ENCODE measurements around the gene MITD1.
"Not testable (repeated sequence)": the region's sequence is repeated elsewhere in the genome, so short reads cannot be mapped to it uniquely, and the experiment has no call there.

The MITD1 gene

DNA sequence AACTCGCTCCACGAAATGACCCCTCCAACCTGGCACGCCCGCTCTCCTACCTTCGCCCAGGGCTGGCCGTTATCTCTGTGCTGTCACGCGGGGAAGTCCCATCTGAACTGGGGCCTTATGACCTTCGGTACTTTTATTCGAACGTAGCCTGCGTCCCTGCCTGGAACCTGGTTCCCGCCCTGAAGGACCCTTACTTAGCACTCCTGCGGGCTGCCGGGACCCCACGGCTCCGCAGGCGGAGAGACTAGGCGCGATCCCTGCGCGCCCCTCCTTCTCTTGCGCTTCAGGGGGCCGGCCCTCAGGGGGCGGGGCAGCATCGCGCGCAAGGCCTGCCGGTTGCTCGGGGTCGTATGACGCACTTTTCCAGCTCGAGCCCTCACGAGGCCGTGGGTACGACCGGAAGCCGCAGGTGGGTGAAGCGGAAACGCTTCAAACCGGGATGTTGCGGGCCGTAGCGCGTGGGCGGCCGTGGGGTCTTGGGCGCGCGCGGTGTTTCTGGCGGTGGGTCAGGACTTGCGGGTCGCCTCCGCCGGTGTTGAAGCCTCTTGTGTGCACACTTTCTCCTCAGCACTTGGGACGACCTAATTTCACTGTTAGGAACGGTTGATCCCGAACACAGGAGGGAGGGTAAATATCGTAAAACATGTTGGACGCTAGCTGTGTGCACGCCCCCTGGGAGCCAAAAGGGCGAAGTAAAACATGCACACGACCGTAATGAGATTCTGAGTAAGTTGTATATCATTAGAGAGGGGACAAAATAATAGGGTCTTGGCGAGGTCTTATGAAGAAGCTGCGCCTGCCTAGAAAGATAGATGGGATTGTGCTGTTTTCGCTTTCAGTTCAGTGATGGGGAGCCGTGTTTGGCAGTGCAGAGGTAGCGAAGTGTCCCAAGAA, 26.0 kb downstream of the MITD1 start, which contains the start of the genes LIPT1 and TSGA10:
Gene LIPT1 (plus strand): TSS at position 325 of the 894 bp plus-strand sequence. CDS start 6,991 bp downstream, outside the sequence.
Gene TSGA10 (minus strand): TSS at position 300 of the 894 bp plus-strand sequence. CDS start 45,503 bp downstream, outside the sequence.
- peak; percentile 91 for DNase-seq

DNA sequence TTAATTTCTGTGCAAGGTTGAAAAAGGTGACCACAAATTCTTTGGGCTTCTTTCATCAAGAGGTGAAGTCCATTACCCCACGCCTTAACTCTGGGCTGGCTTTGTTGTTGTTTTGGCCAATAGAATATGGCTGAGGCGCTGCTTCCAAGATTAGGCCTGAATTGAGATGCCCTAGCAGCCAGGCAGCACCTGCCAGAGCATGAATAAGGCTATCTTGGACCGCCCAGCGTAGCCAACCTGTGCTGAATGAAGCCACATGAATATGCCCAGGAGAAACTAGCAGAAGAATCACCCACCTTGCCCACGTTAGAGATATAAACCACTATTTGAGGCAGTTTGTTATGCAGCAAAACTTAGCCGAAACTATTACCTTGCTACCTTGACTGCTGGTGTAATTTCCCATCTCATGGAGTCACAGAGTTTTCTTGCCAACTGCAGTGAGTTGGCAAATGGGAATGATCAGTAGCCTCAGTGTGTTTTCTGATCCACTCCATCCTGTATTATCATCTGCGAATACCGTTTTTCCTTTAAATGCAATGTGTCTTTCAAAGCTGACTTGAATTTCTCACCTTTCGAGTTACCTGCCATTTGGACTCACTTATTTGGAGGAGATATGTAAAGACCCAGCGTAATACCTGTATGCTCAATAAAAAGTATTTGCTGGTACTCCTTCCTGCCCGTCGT, 26.8 kb downstream of the MITD1 start:
- no peak for DNase-seq

DNA sequence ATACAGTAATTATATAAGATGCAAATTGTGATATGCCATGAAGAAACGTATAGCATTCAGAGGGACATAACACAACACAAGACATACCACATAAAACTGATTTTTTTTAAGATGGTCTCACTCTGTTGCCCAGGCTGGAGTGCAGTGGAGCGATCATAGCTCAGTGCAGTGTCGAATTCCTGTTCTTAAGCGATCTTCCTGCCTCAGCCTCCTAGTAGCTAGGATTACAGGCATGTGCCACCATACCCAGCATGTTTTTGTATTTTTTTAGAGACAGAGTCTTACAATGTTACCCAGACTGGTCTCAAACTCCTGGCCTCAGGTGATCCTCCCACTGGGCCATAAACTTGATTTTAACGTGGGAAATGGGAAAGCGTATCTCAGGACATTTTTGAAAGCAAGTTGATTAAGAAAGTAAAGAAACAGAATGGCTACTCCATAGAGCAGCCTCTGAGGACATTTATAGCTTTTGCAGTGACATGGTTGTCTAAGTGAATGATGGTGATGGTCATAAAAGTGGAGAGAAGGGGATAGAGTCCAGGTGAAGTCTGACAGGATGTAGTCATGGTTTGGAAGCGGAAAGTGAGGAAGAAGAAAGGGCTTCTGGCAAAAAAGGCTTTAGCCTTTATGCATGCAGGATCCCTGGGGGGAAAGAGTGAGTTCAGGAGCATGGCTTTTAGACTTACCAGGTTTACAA, 28.5 kb downstream of the MITD1 start:
- no peak for DNase-seq

DNA sequence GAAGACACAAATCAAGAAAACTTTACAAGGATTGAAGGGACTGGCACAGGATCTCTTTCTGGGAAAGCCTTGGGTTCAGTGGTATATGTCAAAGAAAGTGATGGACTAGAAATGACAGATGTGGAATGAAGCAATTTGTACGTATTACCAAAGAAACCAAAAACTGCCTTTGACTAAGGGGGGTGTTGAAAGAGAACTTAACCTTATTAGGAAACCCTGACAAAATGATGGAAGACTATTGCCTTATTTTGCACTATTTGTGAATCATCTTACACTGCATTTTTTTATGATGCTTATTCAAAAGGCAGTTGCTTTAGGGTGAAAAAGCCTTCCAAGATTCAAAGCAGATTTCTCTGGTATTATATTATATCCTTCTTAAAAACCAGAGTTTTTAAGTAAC, 30.2 kb downstream of the MITD1 start:
- no peak for DNase-seq

DNA sequence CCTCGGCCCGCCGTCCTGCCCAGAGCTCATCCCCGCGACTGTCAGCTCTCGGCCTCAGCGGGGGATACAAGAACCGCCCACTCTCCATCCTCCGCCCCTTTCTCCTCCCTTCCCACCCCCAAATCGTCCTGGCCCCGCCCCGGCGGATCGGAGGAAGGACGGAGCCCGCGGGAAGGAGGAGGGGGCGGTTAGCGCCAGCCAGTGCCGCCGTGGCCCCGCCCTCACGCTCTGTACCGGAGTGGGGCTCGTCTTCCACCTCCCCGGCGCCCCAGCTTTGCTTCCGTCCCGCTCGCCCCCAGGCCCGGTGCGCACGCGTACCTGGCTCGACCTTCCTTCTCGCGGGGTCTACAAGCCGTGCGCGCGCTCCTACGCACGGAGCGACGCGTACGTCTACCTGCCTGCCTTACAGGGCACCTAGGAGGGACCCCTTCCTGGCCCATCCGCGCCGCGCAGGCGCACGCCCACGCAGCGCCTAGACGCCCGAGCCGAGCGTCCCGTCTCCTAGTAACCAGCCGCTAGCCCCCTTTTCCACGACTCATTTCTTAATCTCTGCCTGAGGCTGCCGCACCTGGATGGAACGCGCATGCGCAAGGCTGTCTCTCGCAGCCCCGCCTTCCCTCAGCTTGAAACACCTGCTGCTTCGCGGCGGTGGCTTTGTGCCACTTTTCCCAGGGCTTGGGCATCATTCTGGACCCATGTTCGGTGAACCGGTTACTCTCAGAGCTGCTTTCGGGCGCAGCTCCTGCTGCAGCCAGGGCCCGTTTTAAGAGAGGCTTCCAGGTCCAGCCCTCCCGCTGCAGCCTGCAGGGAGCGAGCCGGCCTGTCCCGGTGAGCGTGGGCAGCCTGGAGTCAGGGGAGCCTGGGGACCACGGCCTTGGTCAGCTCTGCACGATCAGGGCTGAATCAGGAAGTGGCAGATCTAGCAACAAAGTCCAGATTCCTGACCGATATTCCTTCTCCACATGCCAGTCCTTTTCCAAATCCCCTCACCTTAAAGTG, 39.4 kb downstream of the MITD1 start, which contains the start of gene C2orf15:
Gene C2orf15 (plus strand): TSS at position 598 of the 999 bp plus-strand sequence. CDS start 8,852 bp downstream, outside the sequence.
- peak; percentile 98 for DNase-seq

DNA sequence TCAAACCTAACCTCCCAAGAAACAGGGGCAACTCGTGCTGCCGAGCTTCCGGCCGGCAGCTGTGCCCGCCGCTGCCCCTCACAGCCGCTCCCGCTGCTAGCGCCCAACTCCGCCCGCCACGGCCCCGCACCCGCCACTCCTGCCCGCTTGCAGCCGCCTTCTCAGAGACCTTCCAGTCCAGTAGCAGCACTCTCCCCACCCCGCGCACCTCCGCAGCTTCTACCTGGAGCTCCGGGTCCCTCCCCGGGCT, 40.1 kb downstream of the MITD1 start:
- no peak for DNase-seq

DNA sequence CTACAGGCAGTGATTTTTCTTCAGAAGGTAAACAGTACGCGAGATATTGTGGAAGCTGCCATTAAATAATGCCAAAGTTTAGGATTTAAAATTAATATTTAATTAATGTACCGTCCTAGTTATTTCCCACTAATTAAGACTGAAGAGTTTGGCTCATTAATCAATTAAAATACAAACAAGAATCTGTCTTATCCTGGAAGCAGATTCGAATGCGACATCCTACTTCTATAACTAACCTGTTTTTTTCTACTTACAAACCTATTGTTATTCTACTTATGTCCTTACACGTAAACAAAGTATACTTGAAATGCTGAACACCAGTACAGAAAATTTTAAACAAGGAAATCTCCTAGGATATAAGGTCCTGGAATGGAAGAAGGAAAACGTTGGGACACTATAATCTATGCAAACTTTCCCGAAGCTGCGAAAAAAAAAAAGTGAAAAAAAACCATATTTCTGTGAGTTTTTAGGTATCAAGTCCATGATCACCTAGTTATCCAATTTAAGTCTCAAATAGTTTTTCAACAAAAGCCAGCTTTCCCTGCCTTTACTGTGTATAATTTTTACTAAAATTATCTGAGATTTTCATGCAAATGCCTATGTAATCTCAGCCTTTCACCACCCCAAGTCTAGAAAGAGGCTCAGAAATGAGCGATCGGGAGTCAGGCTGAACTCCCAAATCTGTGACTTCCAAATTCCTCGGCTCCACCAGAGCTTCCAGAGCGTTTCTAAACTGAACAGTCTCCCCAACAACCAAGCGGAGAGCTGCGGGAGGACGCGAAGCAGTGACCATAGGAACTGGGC, 40.6 kb downstream of the MITD1 start:
- DNase-seq, result no peak

DNA sequence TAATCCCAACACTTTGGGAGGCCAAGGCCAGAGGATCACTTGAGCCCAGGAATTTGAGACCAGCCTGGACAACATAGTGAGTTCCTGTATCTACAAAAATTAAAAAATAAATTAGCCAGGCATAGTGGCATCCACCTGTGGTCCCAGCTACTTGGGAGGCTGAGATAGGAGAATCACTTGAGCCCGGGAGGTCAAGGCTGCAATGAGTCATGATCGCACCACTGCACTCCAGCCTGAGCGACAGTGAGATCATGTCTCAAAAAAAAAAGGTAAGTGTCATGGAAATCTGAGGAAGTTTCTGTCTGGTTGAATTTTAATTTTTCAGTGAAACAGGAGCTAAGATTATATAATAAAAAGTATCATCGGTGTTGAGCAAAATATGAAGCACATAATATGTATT, 41.9 kb downstream of the MITD1 start:
- DNase-seq, result no peak

DNA sequence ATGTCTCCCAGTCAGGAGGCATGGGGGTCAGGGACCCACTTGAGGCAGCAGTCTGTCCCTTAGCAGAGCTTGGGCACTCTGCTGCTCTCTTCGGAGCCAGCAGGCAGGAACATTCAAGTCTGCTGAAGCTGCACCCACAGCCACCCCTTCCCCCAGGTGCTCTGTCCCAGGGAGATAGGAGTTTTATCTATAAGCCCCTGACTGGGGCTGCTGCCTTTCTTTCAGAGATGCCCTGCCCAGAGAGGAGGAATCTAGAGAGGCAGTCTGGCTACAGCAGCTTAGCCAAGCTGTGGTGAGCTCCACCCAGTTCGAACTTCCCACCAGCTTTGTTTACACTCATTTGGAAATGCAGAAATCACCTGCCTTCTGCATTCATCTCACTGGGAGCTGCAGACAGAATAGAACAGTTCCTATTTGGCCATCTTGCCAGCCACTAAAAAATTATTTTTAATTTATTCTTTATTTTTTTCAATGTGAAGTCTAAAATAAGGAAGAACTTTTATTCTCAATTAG, 45.8 kb downstream of the MITD1 start:
- not testable (repeated sequence) for DNase-seq

DNA sequence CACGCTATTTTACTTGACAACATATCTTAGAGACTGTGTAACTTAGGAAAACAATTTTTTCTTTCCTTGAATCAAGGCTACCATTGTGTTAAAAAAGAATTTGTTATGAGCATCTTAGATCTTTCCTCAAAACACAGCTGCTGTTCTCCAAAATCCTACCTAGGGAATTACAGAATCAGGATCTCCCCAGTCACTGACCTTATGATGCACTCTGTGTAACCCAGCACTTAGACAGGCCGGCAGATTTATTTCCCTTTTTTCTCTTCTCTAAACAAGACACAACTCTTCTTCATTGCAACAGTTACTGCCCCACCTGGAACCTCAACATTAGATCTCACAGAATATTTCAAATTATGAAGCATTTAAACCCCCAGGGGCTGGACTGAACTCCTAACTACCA, 52.9 kb downstream of the MITD1 start:
- DNase-seq, result no peak

Data from CD4-positive, alpha-beta T cell treated with Interferon gamma for 1 hour (primary cell).